ENCODE data around the gene FRK. TPM values are rescaled to one million over a fixed set of nuclear protein-coding genes. Genes with fewer than 3 reads are reported as not detected.
"Not testable (repeated sequence)": the region's sequence is repeated elsewhere in the genome, so short reads cannot be mapped to it uniquely, and the experiment has no call there.

Gene FRK
- total RNA-seq, 2 experiments from 2014 or later: not detected

GRCh38 chr6:115969930-115970273 lies 90.8 kb downstream of the FRK start:
- H3K36me3 Mint-ChIP-seq (ENCODE audit: low read depth): no peaks in the 10 kb centered on the region
- intact Hi-C loops (cut with DNase I, micrococcal nuclease): no loop called here
- peaks cover 5% of the 10 kb centered on the region for H3K27me3 Mint-ChIP-seq
- ChIA-PET POLR2A (no interaction called here), CTCF (no interaction called here)
- DNase-seq: no peak
- H3K4me1 Mint-ChIP-seq (ENCODE audit: low read depth): no peaks in the 10 kb centered on the region
- H3K9me3 ChIP-seq (ENCODE audit: control insufficient read depth in 1 of 2, insufficient read depth in 1 of 2, low read length in 2 of 2): no peaks in the 10 kb centered on the region
- no peaks in the 10 kb centered on the region for H3K36me3 ChIP-seq (ENCODE audit: insufficient read depth, low read length)
- no peaks in the 10 kb centered on the region for H3K9me3 Mint-ChIP-seq
- no peak for ATAC-seq (ENCODE audit: poor library complexity)
- H3K27ac Mint-ChIP-seq: no peak overlapping the region
- TF ChIP-seq CTCF (IDR thresholded peaks at IDR 0.05): no peak
- no peak overlapping the region for H3K27ac ChIP-seq (ENCODE audit: low read depth in 1 of 2, low read length in 2 of 2)
- H3K4me1 ChIP-seq (ENCODE audit: insufficient read depth, low read length): no peaks in the 10 kb centered on the region
- no peak overlapping the region for H3K4me3 ChIP-seq (ENCODE audit: low read length)
- H3K4me3 Mint-ChIP-seq: no peak overlapping the region
- peaks cover 0 to 4% of the 10 kb centered on the region in 2 experiments for H3K27me3 ChIP-seq (ENCODE audit: control insufficient read depth in 1 of 2, insufficient read depth in 2 of 2, low read length in 2 of 2)

- H3K9me3 Mint-ChIP-seq: no peaks in the 10 kb centered on the region
- no peaks in the 10 kb centered on the region for H3K4me1 Mint-ChIP-seq (ENCODE audit: low read depth)
- TF ChIP-seq CTCF (IDR thresholded peaks at IDR 0.05): no peak
- no peak overlapping the region for H3K27ac ChIP-seq (ENCODE audit: low read depth in 1 of 2, low read length in 2 of 2)
- ChIA-PET CTCF (no interaction called here), POLR2A (no interaction called here)
- intact Hi-C loops (cut with DNase I, micrococcal nuclease): no loop called here
- no peak overlapping the region for H3K4me3 ChIP-seq (ENCODE audit: low read length)
- H3K36me3 ChIP-seq (ENCODE audit: insufficient read depth, low read length): no peaks in the 10 kb centered on the region
- H3K4me3 Mint-ChIP-seq: no peak overlapping the region
- H3K9me3 ChIP-seq (ENCODE audit: control insufficient read depth in 1 of 2, insufficient read depth in 1 of 2, low read length in 2 of 2): no peaks in the 10 kb centered on the region
- no peak for DNase-seq
- H3K4me1 ChIP-seq (ENCODE audit: insufficient read depth, low read length): no peaks in the 10 kb centered on the region
- no peak overlapping the region for H3K27ac Mint-ChIP-seq
- H3K27me3 Mint-ChIP-seq: peaks cover 5% of the 10 kb centered on the region
- no peak for ATAC-seq (ENCODE audit: poor library complexity)
- peaks cover 0 to 4% of the 10 kb centered on the region in 2 experiments for H3K27me3 ChIP-seq (ENCODE audit: control insufficient read depth in 1 of 2, insufficient read depth in 2 of 2, low read length in 2 of 2)
- no peaks in the 10 kb centered on the region for H3K36me3 Mint-ChIP-seq (ENCODE audit: low read depth)
Observed at GRCh38 chr6:115969207-115969929, 91.3 kb downstream of the FRK start.

GRCh38 chr6:115960286-115960685 lies 100.4 kb downstream of the FRK start:
- CTCF ChIA-PET; intact Hi-C loops (cut with DNase I, micrococcal nuclease); H3K27ac Mint-ChIP-seq; H3K4me1 ChIP-seq (ENCODE audit: insufficient read depth, low read length); H3K27ac ChIP-seq (ENCODE audit: low read depth in 1 of 2, low read length in 2 of 2); H3K36me3 ChIP-seq (ENCODE audit: insufficient read depth, low read length); H3K27me3 Mint-ChIP-seq; H3K27me3 ChIP-seq (ENCODE audit: control insufficient read depth in 1 of 2, insufficient read depth in 2 of 2, low read length in 2 of 2); H3K9me3 ChIP-seq (ENCODE audit: control insufficient read depth in 1 of 2, insufficient read depth in 1 of 2, low read length in 2 of 2); POLR2A ChIA-PET; H3K36me3 Mint-ChIP-seq (ENCODE audit: low read depth); H3K4me3 ChIP-seq (ENCODE audit: low read length); ATAC-seq (ENCODE audit: poor library complexity); H3K9me3 Mint-ChIP-seq; H3K4me1 Mint-ChIP-seq (ENCODE audit: low read depth); H3K4me3 Mint-ChIP-seq; DNase-seq: not testable (repeated sequence)

GRCh38 chr6:115958958-115959357 lies 101.7 kb downstream of the FRK start:
- Mint-ChIP-seq H3K36me3 (ENCODE audit: low read depth) (no peaks in the 10 kb centered on the region), H3K27ac (no peak overlapping the region), H3K9me3 (peaks cover 4% of the 10 kb centered on the region), H3K4me1 (ENCODE audit: low read depth) (no peaks in the 10 kb centered on the region), H3K27me3 (no peaks in the 10 kb centered on the region), H3K4me3 (no peak overlapping the region)
- Histone ChIP-seq H3K36me3 (ENCODE audit: insufficient read depth, low read length) (no peaks in the 10 kb centered on the region), H3K4me1 (ENCODE audit: insufficient read depth, low read length) (no peaks in the 10 kb centered on the region), H3K27ac (ENCODE audit: low read depth in 1 of 2, low read length in 2 of 2) (no peak overlapping the region), H3K27me3 (ENCODE audit: control insufficient read depth in 1 of 2, insufficient read depth in 2 of 2, low read length in 2 of 2) (no peaks in the 10 kb centered on the region), H3K4me3 (ENCODE audit: low read length) (no peak overlapping the region), H3K9me3 (ENCODE audit: control insufficient read depth in 1 of 2, insufficient read depth in 1 of 2, low read length in 2 of 2) (no peaks in the 10 kb centered on the region)
- ATAC-seq (ENCODE audit: poor library complexity) (no peak), DNase-seq (no peak)
- ChIA-PET POLR2A (no interaction called here), CTCF (no interaction called here)
- TF ChIP-seq CTCF (IDR thresholded peaks at IDR 0.05): no peak
- intact Hi-C loops (cut with DNase I, micrococcal nuclease): no loop called here
